ENCODE data around the gene TVP23A. TPM values are rescaled to one million over a fixed set of nuclear protein-coding genes. Genes with fewer than 3 reads are reported as not detected.
"Not testable (repeated sequence)": the region's sequence is repeated elsewhere in the genome, so short reads cannot be mapped to it uniquely, and the experiment has no call there.

Gene TVP23A
- total RNA-seq, 1 donor from 2014 or later = 0.05 TPM

DNA sequence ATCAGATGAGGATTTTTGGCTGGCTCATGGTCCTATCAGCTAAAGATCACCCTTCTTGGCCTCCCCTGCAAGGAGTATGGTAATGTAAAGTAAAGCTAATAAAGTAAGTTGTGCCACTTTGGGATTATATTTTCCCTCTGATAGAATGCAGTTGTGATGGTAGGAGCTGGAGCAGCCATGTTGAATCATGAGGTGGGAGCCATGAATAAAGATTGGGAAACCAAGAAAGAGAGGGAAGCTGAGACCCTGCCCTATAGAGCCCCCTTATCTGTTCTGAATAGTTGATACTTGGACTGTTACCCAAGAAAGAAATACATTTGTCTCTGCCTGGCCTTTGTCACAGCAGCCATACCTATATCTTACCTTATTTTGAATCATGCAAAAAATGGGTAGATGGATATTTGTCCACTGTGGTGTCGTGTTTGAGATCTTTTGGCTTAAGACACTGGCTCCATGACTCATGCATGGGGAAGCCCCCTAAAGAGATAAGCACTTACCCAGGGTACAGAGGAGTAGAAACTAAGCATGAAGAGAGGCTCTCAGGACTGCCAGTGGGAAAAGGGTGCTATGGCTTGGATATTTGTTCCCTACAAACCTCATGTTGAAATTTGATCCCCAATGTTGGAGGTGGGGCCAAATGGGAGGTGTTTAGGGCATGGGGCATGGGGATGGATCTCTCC, 17.7 kb upstream of the TVP23A start:
- no peak for DNase-seq (ENCODE audit: low read depth)

DNA sequence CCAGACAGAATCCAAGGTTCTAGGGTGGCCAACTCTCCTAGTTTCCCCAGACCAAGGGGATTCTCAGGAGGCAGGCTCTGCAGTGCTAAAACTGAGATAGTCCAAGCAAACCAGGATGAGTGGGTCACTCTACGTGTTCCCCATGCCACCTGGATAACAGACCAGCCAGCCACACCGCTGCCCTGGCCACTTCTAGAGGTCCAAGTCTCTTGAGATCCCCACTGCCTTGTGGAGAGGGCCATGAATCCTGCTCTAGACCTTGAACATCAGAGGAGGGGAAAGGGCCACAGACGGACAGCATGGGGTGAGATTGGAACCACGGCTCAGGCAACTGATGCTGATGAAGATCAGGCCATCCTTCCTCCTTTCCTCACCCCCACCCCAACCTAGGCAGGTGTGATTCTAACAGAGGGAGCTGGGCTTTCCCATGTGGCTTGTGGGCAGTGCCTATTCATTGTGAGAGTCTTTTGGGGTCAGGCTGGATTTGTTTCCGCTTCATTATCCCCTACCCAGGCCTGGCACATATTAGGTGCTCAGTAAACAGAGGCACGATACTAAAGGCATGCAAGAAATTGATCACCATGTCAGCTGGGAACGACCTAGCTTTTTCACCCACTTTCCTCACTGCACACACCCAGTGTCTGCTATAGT, 16.8 kb upstream of the TVP23A start:
- DNase-seq (ENCODE audit: low read depth) = no peak

DNA sequence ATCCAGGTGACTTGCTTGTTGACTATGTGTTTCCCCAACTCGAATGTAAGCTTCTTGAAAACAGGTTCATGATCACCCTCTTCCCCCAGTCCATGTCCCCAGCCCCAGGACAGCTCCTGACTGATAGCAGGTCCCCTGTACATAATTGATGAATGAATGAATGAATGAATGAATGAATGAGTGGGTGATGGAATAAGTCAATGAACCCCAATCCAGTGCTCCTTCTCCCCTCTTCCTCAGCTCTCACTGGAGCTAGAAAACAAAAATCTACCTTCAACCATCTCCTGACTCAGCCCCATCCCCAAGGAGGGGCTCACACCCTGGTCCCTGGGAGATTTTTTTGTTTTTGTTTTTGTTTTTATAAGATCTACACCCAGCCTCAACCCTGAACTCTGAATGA, 16.2 kb upstream of the TVP23A start:
- no peak for DNase-seq (ENCODE audit: low read depth)

DNA sequence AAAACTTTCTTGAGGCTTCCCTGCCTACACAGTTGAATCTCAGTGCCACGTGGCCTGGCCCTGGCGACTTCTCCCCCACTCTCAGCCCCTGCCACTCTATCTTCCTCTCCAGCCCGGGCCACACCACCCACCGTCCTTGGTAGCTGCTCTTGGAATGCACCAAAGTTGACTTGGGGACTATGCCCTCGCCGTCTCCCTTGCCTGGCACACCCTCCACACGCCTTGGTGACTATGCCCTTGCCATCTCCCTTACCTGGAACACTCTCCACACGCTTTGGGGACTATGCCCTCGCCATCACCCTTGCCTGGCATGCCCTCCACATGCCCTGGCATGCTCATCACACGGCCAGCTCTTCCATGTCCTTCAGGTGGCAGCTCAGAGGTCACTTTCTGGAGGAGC, 15.5 kb upstream of the TVP23A start:
- DNase-seq (ENCODE audit: low read depth) = no peak

DNA sequence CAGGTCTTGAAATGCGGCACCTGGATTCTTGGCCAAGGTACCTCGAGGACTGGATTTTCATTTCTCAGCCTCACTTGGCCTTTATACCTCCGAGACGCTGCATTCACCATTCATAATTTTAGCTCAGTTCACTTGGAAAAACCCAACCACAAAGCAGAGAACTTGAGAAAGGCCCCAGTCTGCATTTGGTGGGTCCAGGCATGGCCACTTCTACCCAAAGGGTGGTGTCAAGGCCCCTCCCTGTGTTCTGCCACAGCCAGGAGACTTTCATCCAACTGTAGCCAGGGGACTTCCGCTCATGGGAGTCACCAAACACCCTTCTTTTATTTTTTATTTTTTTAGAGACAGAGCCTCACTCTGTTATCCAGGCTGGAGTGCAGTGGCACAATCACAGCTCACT, 14.7 kb upstream of the TVP23A start:
- DNase-seq (ENCODE audit: low read depth) = no peak

DNA sequence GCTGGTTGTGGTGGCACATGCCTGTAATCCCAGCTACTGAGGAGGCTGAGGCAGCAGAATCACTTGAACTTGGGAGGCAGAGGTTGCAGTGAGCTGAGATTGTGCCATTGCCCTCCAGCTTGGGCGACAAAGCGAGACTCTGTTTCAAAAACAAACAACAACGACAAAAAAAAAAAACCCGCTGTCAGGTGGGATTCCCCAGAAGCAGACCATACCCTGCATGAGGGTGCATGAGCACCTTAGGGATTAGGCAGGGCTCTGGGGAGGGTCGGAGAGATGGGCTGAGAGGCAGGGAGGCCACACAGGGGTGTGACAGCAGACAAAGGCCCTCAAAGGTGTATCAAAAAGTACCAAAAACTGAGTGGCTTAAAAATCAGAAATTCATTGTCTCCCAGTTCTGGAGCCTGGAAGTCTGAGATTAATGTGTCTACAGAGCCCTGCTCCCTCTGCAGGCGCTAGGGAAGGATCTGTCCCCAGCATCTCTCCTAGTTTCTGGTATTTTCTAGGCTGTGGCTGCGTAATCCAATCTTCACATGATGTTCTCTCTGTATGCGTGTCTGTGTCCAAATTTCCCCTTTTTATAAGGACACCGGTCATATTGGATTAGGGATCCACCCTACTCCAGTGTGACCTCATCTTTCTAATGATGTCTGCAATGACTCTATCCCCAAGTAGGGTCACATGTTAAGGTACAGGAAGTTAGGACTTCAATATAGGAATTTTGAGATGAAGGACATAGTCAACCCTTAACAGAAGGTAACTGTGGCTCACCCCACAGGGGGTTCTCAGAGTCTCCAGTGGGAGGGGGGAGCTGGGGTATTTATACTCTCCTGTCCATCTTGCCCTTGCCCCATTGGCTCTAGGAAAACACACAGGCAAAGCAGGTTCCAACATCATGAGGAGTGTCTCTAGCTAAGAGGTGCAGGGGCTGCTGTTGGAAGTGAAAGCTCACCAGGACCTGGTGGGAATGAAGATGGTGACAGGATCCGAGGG, 13.6 kb upstream of the TVP23A start:
- DNase-seq (ENCODE audit: low read depth) = no peak

DNA sequence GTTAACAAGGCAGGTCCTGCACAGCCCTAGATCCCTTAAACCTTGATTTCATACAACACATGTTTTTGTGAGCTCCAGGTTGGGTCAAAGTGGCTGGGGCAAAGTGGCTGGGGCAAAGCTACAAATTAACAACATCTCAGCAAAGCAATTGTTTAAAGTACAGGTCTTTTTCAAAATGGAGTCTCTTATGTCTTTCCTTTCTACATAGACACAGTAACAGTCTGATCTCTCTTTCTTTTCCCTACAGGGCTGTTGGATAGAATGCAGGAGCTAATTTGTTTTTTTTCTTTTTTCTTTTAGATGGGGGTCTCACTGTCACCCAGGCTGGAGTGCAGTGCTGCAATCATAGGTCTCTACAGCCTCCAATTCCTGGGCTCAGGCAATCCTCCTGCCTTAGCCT, 11.6 kb upstream of the TVP23A start:
- not testable (repeated sequence) for DNase-seq (ENCODE audit: low read depth)

DNA sequence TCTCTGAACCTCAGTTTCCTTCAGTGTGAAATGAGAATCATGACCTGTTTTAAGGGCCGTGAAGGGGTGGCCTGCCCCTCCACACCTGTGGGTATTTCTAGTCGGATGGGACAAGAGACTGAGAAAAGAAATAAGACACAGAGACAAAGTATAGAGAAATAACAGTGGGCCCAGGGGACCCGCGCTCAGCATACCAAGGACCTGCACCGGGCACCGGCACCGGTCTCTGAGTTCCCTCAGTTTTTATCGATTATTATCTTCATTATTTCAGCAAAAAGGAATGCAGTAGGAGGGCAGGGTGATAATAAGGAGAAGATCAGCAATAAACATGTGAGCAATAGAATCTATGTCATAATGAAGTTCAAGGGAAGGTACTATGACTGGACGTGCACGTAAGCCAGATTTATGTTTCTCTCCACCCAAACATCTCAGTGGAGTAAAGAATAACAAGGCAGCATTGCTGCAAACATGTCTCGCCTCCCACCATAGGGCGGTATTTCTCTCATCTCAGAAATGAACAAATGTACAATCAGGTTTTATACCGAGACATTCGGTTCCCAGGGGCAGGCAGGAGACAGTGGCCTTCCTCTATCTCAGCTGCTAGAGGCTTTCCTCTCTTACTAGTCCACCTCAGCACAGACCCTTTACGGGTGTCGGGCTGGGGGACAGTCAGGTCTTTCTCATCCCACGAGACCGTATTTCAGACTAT, 10.9 kb upstream of the TVP23A start:
- not testable (repeated sequence) for DNase-seq (ENCODE audit: low read depth)

DNA sequence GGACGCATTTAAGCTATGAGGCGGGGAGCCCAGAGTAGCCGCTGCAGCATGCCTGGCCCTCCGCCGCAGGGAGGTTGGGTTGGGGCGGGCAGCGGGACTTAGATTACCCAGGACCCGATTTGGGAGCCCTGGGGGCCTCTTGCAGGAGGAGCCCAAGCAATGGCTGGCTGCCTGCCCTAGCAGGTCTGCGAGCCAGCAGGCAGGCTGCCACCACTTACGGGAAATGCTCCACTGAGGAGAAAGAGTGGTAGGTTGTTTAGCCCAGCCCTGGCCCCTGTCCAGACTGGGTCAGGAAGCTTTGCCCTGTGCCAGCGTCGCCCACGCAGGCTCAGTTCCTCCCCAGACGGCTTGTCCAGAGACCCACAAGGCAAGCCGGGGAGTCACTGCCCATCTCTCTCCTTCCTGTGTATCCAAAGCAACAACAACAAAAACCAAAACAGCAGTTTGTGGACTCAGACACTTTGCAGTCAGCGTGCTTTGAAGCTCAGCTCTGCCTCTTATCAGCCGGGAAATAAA, 10.3 kb upstream of the TVP23A start:
- DNase-seq (ENCODE audit: low read depth) = peak; percentile 92

DNA sequence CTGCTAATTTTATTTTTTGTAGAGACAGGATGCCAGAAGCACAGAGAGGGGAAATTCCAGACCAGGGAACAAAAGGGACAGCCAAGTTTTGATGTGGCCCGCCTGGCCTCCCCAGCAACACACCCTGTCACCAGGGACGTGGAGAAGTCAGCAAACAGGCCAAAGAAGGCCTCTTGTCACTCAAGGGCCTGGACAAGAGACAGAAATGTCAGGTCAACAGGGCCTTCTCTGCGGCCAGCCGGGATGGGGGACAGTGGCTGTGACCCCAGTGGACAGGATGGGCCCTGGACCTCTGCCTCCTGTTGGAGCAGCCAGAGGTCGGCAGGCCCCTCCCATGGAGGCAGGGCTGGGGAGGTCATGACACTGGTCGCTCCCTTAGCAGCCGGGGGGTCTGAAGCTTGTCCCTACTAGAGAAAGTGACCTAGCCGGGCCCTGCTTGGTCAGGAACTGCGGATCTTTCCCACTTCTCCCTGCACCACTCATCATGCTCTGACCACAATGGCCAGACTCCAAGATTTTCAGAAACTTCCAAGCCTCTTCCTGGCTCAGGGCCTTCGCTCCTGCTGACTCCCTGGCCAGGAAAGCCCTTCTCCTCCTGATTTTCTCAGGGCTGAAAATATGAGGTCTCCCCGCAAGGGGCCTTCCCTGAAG, 9.2 kb upstream of the TVP23A start:
- peak; percentile 74 for DNase-seq (ENCODE audit: low read depth)

DNA sequence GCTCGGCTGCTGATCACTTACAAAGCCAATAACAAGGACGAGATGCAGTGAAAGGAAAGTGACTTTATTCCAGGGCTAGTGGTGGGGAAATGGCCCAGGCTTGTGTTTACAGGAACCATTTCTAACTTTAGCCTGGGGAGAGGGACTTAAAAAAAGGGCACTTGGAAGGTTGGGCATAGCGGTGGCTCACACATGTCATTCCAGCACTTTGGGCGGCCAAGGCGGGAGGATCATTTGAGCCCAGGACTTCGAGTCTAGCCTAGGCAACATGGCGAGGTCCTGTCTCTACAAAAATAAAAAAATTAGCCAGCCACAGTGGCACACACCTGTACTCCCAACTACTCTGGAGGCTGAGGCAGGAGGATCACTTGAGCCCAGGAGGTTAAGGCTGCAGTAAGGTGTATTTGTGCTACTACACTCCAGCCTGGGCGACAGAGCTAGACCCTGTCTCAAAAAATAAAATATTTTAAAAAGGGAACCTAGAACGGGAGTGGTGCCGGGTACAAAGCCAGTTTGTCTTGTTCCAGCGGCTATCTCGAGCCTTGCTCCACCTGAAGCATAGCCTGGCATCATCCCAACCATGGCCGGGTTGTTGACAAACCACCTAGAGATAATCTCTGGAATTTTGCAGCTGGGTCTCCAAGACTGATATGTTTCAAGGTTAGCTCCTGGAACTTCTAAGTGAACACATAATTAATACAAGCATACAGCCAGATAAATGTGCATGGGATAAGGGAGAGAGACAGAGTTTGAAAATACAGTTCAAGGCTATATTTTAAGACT, 5.7 kb upstream of the TVP23A start:
- no peak for DNase-seq (ENCODE audit: low read depth)

DNA sequence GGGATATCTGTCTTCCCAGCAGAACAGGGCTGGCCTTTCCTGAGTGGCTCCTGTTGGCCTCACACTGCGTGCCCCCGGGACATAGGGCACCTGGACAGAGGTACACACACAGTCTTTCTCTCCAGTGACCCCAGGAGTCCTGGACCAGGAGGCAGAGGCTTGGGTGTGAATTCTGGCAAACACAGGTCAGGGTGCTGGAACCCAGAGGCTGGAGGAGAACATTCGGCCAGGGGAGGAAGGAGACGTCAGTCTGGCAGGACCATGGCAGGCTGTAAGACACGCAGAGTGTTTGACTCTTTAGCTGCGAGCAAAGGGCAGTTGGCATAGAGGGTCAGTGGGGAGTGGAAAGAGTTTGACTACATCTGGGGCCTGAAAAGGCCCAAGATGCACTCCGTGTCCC, 4.1 kb upstream of the TVP23A start:
- DNase-seq (ENCODE audit: low read depth) = no peak

DNA sequence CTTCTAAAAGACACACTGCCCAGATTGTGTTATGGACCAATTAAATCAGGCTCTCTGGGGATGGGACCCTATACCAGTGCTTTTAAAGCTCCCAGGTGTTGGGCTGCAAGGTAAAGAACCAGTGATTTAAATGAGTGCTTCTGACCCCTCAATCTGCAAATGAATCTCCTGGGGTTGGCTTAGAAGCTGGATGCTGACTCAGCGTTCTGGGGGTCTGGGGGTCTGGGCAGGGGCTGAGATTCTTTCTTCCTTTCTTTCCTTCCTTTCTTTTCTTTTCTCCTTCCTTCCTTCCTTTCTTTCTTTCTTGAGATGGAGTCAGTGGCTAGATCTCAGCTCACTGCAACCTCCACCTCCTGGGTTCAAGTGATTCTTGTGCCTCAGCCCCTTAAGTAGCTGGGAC, 2.0 kb upstream of the TVP23A start:
- no peak for DNase-seq (ENCODE audit: low read depth)

DNA sequence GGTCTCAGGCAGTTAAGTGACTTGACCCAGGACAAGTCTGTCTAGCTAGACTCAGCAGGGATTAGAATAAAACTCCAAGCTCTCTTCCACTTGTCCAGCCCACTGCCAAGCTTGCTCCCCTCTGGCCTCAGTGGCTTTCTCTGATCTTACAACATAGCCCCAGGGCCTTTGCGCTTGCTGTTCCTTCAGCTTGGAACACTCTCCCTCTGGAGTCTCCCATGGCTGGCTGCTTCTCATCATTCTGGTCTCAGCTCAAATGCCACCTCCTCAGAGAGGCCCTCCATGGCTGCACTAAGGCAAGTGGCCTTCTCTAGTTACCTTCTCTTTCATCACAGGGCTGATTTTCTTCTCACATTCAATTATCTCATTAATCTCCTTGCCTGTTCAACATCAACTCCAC, 1.1 kb downstream of the TVP23A start:
- DNase-seq (ENCODE audit: low read depth) = no peak

DNA sequence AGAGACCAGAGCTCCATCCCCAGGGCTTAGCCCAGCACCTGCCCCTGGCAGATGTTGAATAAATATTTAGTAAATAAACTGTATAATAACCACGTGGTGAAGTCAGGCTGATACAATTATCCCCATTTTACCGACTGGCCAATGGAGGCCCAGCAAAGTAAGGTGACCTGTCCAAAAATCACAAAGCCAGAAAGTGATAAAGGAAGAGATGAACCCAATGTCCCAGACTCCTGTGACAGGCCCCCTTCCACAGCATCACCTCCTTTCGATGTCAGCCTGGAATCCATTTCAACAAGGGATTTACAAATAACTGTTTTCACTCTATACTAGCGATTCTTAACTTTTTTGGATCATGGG, 5.5 kb downstream of the TVP23A start:
- no peak for DNase-seq (ENCODE audit: low read depth)

DNA sequence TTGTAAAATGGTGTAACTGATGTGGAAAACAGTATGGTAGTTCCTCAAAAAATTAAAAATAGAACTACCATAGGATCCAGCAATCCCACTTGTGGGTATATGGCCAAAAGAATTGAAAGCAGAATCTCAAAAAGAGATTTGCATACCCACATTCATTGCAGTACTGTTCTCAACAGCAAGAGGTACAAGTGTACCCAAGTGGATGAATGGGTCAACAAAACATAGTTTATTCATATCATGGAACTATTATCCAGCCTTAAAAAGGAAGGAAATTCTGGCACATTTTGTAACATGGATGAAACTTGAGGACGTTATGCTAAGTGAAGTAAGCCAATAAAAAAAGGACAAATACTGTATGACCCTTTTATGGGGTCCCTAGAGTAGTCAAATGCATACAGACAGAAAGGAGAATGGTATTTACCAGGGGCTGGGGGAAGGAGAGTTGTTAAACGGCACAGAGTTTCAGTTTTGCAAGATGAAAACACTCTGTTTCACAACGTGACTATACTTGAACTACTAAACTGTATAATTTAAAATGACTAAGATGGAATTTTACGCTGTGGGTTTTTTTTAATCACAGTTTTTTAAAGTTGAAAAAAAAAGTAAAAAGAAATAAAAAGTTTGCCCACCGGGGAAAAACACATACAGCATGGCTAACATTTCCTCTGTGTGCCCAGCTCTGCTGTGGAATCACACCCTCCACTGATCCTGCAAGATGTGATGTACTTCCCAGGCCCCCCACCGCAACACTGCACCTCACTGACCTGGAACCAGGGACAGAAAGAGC, 6.1 kb downstream of the TVP23A start:
- DNase-seq (ENCODE audit: low read depth) = no peak

DNA sequence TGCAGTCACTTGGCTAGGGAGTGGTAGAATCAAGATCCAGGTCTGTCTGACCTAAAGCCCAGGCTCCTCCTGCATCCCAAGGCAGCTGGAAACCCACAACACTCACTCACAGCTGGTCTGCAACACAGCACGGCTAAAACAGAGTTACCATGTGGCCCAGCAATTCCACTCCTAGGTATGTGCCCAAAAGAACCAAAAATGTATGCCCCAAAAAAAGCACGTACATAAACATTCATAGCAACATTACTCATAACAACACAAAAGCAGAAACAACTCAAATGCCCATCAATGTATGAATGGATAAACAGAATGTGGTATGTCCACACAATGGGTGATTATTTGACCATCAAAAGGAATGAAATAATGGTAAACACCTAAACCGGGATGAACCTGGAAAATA, 8.9 kb downstream of the TVP23A start:
- no peak for DNase-seq (ENCODE audit: low read depth)

DNA sequence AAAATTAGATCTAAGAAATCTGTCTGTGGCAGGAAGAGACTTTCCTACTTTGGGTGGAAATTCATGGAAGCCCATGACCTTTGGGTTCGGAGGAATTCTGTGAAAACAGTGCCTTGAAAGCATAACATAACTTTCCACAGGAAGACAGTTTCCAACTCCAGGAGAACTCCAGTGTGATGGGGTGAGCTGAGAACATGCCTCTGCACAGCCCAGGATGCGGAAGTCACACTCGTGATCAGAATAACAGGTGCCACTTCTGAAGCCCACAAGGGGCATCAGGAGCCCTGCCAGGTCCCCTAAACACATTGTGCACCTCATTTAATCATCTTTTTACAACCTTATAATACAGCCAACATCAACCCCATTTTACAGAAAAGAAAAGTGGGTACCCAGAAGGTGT, 9.7 kb downstream of the TVP23A start:
- no peak for DNase-seq (ENCODE audit: low read depth)

DNA sequence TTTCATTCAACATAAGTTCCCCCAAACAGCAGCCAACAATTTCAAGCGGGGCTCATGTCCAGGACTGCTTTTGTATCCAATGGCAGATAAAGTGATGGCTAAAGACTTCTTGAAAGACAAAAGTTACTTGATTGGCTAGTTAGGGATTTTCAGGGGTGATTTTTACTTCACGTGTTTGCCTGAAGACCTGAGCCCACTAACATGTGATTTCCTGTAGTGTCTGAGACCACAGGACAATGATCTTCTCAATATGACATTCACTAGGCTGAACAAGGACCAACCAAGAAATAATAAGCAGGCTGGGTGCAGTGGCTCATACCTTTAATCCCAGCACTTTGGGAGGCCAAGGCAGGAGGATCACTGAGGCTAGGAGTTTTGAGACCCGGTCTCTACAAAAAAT, 10.4 kb downstream of the TVP23A start:
- DNase-seq (ENCODE audit: low read depth) = no peak

DNA sequence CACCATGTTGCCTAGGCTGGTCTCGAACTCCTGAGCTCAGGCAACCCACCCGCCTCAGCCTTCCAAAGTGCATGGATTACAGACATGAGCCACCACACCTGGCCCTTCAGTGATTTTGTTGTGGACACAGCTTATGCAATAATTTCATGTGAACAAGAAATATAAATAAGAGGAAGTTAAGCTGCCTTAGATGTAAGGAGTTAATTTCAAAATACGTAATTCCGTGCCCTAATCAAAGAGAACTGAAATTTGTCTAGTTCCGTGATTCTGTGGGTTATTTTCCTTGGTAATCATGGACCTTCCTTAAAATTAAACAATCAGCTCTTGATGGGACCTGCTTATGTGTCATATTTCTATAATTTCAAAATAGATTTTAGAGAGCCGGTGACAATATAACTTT, 11.9 kb downstream of the TVP23A start:
- DNase-seq (ENCODE audit: low read depth) = no peak
